CD4-positive, alpha-beta T cell treated with Interleukin-17A for 4 hours (primary cell): ENCODE data around the gene EPGN.

Source experiments
- DNase-seq: peaks from one replicate; pipeline ENCODE4 v3.0.0-alpha.2; 2020; ENCODE audit warnings: mixed read lengths

Gene EPGN

GRCh38 chr4:74308215-74308614 is at the start of gene EPGN:
Gene EPGN, plus strand, starts transcription at chr4:74308470. Its CDS starts 64 bp downstream, at chr4:74308534.
- peak; percentile 14 for DNase-seq

- no peak for DNase-seq
Measured at GRCh38 chr4:74258963-74259362, 49.3 kb upstream of the EPGN start.

GRCh38 chr4:74260036-74260435 is 48.2 kb upstream of the EPGN start:
- DNase-seq, result no peak

- no peak for DNase-seq
Measured at GRCh38 chr4:74262522-74262921, 45.7 kb upstream of the EPGN start.

- DNase-seq, result no peak
Measured at GRCh38 chr4:74263551-74263950, 44.7 kb upstream of the EPGN start.

- DNase-seq, result no peak
Measured at GRCh38 chr4:74266081-74266480, 42.2 kb upstream of the EPGN start.

- no peak for DNase-seq
Measured at GRCh38 chr4:74267998-74268606, 40.2 kb upstream of the EPGN start.

GRCh38 chr4:74268643-74269042 is 39.6 kb upstream of the EPGN start:
- no peak for DNase-seq

GRCh38 chr4:74278490-74278889 is 29.8 kb upstream of the EPGN start:
- no peak for DNase-seq

- no peak for DNase-seq
Measured at GRCh38 chr4:74279716-74280115, 28.6 kb upstream of the EPGN start.

- DNase-seq, result no peak
Measured at GRCh38 chr4:74282926-74283325, 25.3 kb upstream of the EPGN start.

- no peak for DNase-seq
Measured at GRCh38 chr4:74283614-74284013, 24.7 kb upstream of the EPGN start.

- DNase-seq, result no peak
Measured at GRCh38 chr4:74284053-74284452, 24.2 kb upstream of the EPGN start.

- DNase-seq, result no peak
Measured at GRCh38 chr4:74287164-74287563, 21.1 kb upstream of the EPGN start.

- DNase-seq, result no peak
Measured at GRCh38 chr4:74287791-74288190, 20.5 kb upstream of the EPGN start.

- DNase-seq, result no peak
Measured at GRCh38 chr4:74291471-74291870, 16.8 kb upstream of the EPGN start.

- no peak for DNase-seq
Measured at GRCh38 chr4:74292111-74292870, 16.0 kb upstream of the EPGN start.

- no peak for DNase-seq
Measured at GRCh38 chr4:74293558-74293957, 14.7 kb upstream of the EPGN start.

- no peak for DNase-seq
Measured at GRCh38 chr4:74294681-74295080, 13.6 kb upstream of the EPGN start.

GRCh38 chr4:74297539-74297938 is 10.7 kb upstream of the EPGN start:
- DNase-seq, result no peak

GRCh38 chr4:74304095-74304625 is 4.1 kb upstream of the EPGN start:
- no peak for DNase-seq

GRCh38 chr4:74305000-74305399 is 3.3 kb upstream of the EPGN start:
- DNase-seq, result no peak

- DNase-seq, result no peak
Measured at GRCh38 chr4:74307170-74307569, 1.1 kb upstream of the EPGN start.

GRCh38 chr4:74309223-74309622 is 953 bp downstream of the EPGN start:
- no peak for DNase-seq
